Measurements from ENCODE around the gene PRAMEF4. TPM values are rescaled to one million over a fixed set of nuclear protein-coding genes. Genes with fewer than 3 reads are reported as not detected.
"Not testable (repeated sequence)": the region's sequence is repeated elsewhere in the genome, so short reads cannot be mapped to it uniquely, and the experiment has no call there.

Gene PRAMEF4
- total and polyA plus RNA-seq, 9 of the 15 experiments (the other 6 are each of a cell fraction or from before 2014, with no cell fraction given) = not detected

DNA sequence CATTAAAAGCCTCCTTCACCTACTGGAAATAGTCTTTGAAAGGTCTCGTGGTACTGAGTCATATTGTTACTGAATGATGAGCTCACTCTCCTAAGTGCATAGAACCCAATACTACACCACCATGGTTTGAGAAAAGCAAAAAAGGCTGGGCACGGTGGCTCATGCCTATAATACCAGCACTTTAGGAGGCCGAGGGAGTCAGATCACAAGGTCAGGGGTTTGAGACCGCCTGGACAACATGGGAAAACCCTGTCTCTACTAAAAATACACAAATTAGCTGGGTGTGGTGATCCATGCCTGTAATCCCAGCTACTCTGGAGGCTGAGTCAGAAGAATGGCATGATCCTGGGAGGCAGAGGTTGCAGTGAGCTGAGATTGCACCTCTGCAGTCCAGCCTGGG lies 34.2 kb downstream of the PRAMEF4 start (continued):
- TF ChIP-seq, protein P1, sequence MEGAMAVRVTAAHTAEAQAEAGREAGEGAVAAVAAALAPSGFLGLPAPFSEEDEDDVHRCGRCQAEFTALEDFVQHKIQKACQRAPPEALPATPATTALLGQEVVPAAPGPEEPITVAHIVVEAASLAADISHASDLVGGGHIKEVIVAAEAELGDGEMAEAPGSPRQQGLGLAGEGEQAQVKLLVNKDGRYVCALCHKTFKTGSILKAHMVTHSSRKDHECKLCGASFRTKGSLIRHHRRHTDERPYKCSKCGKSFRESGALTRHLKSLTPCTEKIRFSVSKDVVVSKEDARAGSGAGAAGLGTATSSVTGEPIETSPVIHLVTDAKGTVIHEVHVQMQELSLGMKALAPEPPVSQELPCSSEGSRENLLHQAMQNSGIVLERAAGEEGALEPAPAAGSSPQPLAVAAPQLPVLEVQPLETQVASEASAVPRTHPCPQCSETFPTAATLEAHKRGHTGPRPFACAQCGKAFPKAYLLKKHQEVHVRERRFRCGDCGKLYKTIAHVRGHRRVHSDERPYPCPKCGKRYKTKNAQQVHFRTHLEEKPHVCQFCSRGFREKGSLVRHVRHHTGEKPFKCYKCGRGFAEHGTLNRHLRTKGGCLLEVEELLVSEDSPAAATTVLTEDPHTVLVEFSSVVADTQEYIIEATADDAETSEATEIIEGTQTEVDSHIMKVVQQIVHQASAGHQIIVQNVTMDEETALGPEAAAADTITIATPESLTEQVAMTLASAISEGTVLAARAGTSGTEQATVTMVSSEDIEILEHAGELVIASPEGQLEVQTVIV (CRISPR knock-in tag; IDR thresholded peaks at IDR 0.05; ENCODE audit: borderline replicate concordance) = no peak
- TF ChIP-seq RBBP5 (IDR thresholded peaks at IDR 0.05; ENCODE audit: borderline replicate concordance, insufficient read depth, low read length, poor library complexity, severe bottlenecking) = no peak
- no peak for TF ChIP-seq ADNP (tag; IDR thresholded peaks at IDR 0.05)
- TF ChIP-seq PHF21A (IDR thresholded peaks at IDR 0.05; ENCODE audit: borderline replicate concordance, low read depth) = no peak
- no peak for TF ChIP-seq MEIS2 (IDR thresholded peaks at IDR 0.05; ENCODE audit: partially characterized antibody)

DNA sequence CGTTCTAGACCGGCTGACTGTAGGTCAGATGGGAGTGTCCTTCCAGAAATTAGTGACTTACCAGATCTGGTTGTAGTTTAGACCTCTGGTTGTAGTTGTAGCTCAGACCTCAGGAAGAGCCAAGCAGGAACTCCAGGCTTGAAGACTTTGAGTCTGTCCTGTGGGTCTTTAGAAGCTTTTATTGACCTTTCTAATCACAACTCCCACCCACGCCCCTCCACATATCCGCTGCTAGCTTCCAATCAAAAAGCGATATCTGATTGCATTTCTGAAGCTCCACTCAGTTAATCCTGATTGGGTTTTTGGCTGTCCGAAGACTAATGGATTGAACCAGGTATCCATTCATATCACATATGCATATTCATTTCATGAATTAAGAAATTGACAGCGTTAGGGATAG lies 37.4 kb downstream of the PRAMEF4 start, which contains the start of gene HNRNPCL1:
Gene HNRNPCL1, minus strand, starts transcription at position 101 of the 400 bp plus-strand sequence. CDS start 431 bp downstream, outside the sequence.
- H3K9me1 ChIP-seq (ENCODE audit: control insufficient read depth, insufficient read depth, low read length); H2AFZ ChIP-seq (ENCODE audit: low read depth, low read length); BruUV-seq (replicated peaks); H3K4me3 ChIP-seq; H4K20me1 ChIP-seq (replicated peaks; ENCODE audit: control insufficient read depth, insufficient read depth, low read length); H3K4me1 ChIP-seq (replicated peaks in 1 of 2; ENCODE audit: control insufficient read depth in 2 of 2, insufficient read depth in 2 of 2, low read length in 2 of 2); H3K9ac ChIP-seq (ENCODE audit: insufficient read depth in 1 of 2, low read depth in 2 of 2, low read length in 2 of 2); H3K4me2 ChIP-seq (ENCODE audit: insufficient read depth, low read length); DNase-seq (ENCODE audit: extremely low read depth in 1 of 4, low spot score in 3 of 4); H3K27me3 ChIP-seq (ENCODE audit: control insufficient read depth in 2 of 2, insufficient read depth in 2 of 2, low read length in 2 of 2); H3K36me3 ChIP-seq (ENCODE audit: control insufficient read depth, insufficient read depth, low read length); intact Hi-C loops (cut with micrococcal nuclease); H3K27ac ChIP-seq (ENCODE audit: extremely low read depth, low read depth, low read length); POLR2A ChIA-PET; ATAC-seq; H3K79me2 ChIP-seq (ENCODE audit: control insufficient read depth, insufficient read depth, low read length); FAIRE-seq; CTCF ChIA-PET (ENCODE audit: low intra/inter-chr PET ratio); H3K9me3 ChIP-seq (replicated peaks; ENCODE audit: control insufficient read depth, insufficient read depth, low read depth, low read length): not testable (repeated sequence)
- WGBS (ENCODE audit: insufficient coverage, low coverage, missing lambda C conversion rate) = under 1% methylated on average over 7 of the region's 7 CpGs
- in situ Hi-C loops (cut with MboI) = loop anchor here (5.0 kb wide), 1 partner anchor 269 kb away; the partner anchor contains the start of gene HNRNPCL2

DNA sequence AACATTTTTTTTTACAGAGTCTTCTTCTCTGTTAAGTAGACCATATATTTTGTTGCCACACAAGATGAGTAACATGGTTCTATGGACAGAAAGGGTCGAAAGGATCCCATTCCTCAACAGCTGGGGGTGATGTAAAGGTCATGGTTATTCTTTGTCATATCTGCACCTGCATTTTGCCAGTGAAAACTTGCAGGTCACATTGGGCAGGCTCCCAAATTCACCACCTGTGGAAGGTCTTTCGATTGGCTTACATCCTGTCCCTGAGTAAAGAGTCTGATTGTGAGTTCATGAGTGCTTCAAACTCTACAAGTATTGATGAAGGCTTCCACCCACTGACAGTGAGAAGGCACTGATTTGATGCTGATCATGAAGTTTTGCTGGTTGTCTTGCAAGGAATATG lies 52.8 kb downstream of the PRAMEF4 start:
- H3K9ac ChIP-seq (ENCODE audit: insufficient read depth in 1 of 2, low read depth in 2 of 2, low read length in 2 of 2); H3K4me3 ChIP-seq; H3K27ac ChIP-seq (ENCODE audit: extremely low read depth, low read depth, low read length); ATAC-seq; H4K20me1 ChIP-seq (replicated peaks; ENCODE audit: control insufficient read depth, insufficient read depth, low read length); POLR2A ChIA-PET; H3K27me3 ChIP-seq (ENCODE audit: control insufficient read depth in 2 of 2, insufficient read depth in 2 of 2, low read length in 2 of 2); H3K36me3 ChIP-seq (ENCODE audit: control insufficient read depth, insufficient read depth, low read length); intact Hi-C loops (cut with micrococcal nuclease); H2AFZ ChIP-seq (ENCODE audit: low read depth, low read length); H3K9me3 ChIP-seq (replicated peaks; ENCODE audit: control insufficient read depth, insufficient read depth, low read depth, low read length); H3K9me1 ChIP-seq (ENCODE audit: control insufficient read depth, insufficient read depth, low read length); H3K79me2 ChIP-seq (ENCODE audit: control insufficient read depth, insufficient read depth, low read length); FAIRE-seq; DNase-seq (ENCODE audit: extremely low read depth in 1 of 4, low spot score in 3 of 4); BruUV-seq (replicated peaks); H3K4me2 ChIP-seq (ENCODE audit: insufficient read depth, low read length); H3K4me1 ChIP-seq (replicated peaks in 1 of 2; ENCODE audit: control insufficient read depth in 2 of 2, insufficient read depth in 2 of 2, low read length in 2 of 2); CTCF ChIA-PET (ENCODE audit: low intra/inter-chr PET ratio): not testable (repeated sequence)
- in situ Hi-C loops (cut with MboI) = loop anchor here (5.0 kb wide), 1 partner anchor 54 kb away; the partner anchor contains the start of gene PRAMEF4
- WGBS (ENCODE audit: insufficient coverage, low coverage, missing lambda C conversion rate) = 0% methylated on average over 2 of the region's 2 CpGs

Data from K562 (cell line).